ENCODE measurements around the gene VSIG8.

DNA sequence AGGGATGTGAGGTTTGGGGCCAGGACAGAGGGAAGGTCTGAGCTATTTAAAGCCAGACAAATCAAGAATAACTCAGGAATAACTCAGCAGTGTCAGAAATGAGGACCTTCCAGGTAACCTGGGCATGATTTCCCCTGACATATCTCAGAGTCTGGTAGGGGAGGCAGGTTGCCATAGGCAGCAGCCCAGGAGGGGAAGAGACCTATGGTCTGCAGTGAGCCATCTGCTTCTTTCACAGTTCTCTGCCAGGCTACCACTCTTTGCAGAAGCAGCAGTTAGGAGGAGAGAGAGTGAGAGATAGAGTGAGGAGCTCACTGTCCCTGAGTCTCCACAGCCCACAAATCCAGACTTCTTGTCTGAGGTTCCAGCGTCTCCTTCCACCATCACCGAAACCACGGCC is 6.3 kb upstream of the VSIG8 start:
- TF ChIP-seq, protein P1, sequence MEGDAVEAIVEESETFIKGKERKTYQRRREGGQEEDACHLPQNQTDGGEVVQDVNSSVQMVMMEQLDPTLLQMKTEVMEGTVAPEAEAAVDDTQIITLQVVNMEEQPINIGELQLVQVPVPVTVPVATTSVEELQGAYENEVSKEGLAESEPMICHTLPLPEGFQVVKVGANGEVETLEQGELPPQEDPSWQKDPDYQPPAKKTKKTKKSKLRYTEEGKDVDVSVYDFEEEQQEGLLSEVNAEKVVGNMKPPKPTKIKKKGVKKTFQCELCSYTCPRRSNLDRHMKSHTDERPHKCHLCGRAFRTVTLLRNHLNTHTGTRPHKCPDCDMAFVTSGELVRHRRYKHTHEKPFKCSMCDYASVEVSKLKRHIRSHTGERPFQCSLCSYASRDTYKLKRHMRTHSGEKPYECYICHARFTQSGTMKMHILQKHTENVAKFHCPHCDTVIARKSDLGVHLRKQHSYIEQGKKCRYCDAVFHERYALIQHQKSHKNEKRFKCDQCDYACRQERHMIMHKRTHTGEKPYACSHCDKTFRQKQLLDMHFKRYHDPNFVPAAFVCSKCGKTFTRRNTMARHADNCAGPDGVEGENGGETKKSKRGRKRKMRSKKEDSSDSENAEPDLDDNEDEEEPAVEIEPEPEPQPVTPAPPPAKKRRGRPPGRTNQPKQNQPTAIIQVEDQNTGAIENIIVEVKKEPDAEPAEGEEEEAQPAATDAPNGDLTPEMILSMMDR (IDR thresholded peaks at IDR 0.05; ENCODE audit: low read depth, low read length), result no peak
- TF ChIP-seq EZH2phosphoT487 (IDR thresholded peaks at IDR 0.05; ENCODE audit: low read depth), result no peak

Measured in OCI-LY3 (cell line).